Activated CD4-positive, alpha-beta T cell treated with anti-CD3 and anti-CD28 coated beads, Interleukin-2, amount 50 U/mL, for 1 hour (primary cell): ENCODE data around the gene TCF15.

Source experiments
- DNase-seq: peaks from one replicate; pipeline ENCODE4 v3.0.0-alpha.2; 2020

TCF15 gene

GRCh38 chr20:641516-641875 lies 31.4 kb upstream of the TCF15 start:
- no peak for DNase-seq

GRCh38 chr20:640674-641515 lies 30.8 kb upstream of the TCF15 start:
- no peak for DNase-seq

DNA sequence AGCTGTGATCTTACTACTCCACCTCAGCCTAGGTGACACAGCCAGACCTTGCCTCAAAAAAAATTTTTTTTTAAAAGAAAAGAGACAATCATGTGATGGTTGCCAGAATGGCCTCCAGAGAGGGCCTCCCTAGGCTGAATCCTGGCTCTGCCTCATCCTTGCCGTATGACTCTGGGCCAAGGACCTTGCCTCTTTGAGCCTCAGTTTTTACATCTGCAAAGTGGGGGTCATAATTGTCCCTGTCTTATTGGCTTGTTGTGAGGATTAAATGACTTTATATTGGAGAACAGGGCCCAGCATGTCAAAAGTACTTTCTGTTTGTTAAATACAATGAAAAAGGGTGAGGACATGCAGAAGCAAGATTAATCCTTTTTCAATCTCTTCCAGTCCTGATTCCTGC lies 28.5 kb upstream of the TCF15 start:
- DNase-seq, result no peak

- no peak for DNase-seq
These were observed 27.4 kb upstream of the TCF15 start for GRCh38 chr20:637559-637958.

GRCh38 chr20:635893-636338 lies 25.8 kb upstream of the TCF15 start:
- no peak for DNase-seq

- no peak for DNase-seq
These were observed 25.2 kb upstream of the TCF15 start for GRCh38 chr20:635028-635892.

DNA sequence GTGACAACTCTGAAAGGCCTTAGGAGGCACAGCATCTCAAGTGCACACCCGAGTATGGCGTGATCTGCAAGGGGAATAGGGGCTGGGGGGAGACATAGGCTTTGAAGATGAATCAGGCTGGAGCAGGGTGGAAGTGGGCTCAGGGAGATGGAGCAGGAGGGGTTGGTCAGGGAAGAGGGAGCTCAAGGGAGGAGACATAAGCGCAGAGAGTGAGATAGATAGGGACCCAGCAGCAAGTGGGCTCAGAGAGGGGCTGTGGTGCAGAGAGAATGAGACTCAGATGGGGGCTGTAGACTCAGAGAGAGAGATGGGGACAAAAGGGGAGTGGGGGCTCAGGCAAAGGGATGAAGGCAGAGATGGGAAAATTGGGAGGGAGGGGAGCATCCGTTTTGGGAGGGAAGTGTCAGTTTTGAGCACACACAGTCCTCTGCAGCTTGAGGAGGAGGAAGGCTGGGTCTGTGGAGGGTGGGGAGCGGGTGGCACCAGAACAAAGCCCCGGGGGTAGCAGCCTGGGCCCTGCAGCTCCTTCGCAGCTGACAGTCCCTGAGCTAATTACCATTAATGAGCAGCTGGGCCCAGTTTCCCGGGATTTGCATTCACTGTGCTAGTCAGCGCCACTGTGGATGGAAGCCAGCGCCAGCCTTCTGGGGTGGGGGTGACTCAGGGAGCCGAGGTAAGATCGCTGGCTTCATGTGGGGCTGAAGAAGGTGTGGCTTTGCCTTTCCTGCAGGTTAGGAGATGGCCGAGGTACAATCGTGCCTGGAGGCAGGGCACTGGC lies 24.2 kb upstream of the TCF15 start:
- DNase-seq, result no peak

- DNase-seq, result no peak
These were observed 21.0 kb upstream of the TCF15 start for GRCh38 chr20:631101-631500.

DNA sequence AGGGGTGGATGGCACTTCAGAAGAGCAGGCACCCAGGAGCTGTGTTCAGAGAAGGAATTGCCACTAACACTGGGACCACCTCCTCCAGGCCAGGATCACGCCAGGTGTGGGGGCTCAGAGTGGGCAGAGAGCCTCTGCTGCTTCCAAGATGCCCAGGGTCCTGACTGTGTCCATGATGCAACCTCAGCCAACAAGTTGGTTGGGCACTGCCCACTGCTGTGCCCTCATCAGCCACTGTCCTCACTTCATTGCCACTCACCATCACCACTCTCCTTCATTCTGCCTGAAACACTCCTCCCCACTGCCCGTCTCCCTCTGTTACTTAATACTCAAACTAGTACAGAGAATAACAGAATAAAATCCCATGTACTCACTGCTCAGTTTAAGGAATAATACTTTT lies 16.5 kb upstream of the TCF15 start:
- DNase-seq, result no peak

DNA sequence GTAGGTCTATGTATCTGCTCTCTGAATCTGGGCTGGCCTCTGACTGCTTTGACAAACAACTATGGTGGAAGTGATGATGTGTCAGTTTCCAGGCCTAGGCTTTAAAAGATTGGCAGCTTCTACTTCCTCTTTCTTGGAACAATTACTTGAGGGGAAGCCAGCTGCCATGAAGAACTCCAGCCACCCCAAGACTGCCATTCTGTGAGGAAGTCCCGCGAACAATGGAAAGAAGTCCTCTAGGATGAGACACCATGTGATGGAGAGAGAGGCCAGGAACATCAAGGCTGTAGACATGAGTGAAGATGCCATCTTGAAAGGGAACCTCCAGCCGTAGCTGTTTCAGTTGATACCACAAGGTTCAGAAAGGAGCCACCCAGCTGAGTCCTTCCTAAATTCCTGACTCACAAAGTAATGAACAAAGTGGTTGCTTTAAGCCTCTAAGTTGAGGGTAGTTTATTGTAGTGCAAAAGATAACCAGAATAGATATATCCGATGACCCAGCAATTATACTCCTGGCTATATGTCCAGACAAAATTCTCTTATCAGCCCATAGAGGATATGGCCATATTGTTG lies 15.3 kb upstream of the TCF15 start:
- no peak for DNase-seq

DNA sequence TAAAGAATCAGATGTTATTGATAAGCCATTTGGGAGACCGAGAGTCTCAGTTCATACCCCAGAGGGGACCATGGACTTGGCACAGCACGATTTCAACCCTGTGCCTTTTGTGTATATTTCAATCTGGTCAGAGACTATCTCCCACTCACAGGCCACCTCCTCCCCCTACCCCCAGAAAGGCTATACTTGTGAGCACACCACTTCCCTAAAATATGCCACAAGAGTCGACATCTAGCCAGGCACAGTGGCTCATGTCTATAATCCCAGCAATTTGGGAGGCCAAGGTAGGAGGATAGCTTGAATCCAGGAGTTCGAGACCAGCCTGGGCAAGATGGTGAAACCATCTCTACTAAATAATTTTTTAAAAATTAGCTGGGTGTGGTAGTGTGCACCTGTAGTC lies 13.6 kb upstream of the TCF15 start:
- no peak for DNase-seq

DNA sequence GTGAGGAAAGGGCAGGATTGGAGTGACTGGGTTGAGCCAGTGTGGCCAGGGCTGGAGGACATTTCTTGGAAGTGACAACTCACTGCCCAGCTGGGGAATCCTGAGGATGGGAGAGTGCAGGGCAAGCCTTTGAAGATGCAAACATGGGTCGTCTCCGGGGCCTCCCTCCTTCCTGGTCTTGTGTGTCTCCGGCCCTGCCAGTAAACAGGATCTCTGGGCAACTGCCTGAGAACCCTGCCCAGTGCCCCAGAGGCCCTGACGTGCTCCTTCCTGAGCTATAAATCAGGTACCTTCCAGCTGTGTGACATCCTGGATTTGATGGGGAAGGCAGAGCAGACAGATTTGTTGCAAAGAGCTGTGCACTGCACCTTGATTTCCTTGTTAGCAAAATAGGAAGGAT lies 12.9 kb upstream of the TCF15 start:
- DNase-seq, result no peak

DNA sequence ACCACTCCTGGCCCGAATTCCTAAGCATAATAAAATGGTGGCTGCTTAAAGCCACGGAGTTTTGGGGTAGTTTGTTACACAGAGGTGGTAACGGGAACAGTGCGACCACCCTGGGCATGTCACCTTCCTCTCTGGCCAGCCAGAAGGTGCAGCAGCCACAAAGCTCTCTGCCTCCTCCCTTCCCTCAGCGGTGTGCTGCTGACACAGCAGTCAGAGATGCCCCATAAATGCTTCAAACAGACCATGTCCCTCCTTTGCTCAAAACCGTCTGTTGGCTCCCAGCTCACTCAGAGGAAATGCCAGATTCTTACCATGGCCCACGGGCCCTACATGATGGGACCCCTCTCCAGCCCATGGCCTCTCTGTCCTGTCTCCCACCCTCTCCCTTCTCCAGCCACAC lies 12.1 kb upstream of the TCF15 start:
- DNase-seq, result no peak

DNA sequence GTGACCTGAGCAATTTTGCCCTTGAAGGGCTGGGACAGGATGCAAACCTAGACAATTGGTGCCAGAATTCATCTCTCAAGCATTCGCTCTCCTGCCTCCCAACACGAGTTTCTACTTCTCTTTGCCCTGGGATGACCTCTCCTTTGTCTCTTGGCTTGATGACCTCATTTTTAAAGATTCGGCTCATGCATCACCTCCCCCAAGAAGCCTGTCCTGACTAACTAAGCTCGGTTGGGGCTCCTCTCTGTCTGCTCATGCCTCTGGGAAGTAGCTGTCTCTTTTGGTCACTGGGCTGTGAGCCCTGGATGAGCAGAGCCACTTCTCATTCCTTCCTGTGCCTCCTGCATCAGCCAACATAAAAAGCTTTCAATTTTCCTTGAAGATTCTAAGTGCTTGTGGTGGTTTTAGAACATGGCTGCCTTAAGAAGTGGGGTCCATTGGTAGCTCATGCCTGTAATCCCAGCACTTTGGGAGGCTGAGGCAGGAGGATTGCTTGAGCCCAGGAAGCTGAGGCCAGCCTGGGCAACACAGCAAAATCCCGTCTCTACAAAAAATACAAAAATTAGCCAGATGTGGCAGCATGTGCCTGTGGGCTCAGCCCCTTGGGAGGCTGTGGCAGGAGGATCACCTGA lies 11.1 kb upstream of the TCF15 start:
- DNase-seq, result no peak

DNA sequence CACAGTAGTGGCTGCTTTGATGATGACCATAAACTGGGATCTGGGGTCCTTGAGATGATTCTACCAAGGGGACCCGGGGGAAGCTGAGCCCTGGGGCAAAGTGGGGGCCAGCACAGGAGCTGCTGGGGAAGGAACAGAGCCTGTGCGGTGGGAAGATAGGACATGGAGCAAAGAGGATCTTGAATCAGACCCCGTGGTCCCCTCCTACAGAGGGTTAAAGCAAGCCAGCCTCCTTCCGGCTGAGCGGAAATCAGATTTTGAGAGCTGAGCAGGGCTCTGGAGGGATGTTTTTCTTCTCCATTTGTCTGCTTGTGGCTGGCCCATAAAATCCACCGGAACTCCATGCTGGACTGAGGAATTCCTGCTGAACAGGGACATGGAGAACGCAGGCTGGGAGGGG lies 10.1 kb upstream of the TCF15 start:
- no peak for DNase-seq

DNA sequence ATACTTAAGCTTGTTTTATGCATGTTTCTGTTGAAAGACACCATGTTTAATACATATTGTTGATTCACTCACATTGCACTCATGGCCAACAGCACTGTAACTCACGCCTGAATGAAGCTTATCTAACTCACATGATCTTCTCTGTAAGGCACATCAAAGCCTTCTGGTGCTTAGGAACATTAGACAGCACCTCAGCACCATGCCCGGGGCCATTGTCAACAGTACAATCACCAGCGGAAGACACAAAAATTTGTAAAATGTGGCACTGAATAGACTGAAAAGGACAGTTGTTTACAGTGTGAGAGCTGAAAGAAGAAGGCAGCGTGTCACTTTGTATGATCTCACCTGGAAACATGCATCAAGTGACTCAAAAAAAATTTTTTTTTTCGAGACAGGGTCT lies 8.9 kb upstream of the TCF15 start:
- no peak for DNase-seq

- no peak for DNase-seq
These were observed 8.0 kb upstream of the TCF15 start for GRCh38 chr20:617934-618690.

GRCh38 chr20:615514-615913 lies 5.4 kb upstream of the TCF15 start:
- DNase-seq, result no peak

DNA sequence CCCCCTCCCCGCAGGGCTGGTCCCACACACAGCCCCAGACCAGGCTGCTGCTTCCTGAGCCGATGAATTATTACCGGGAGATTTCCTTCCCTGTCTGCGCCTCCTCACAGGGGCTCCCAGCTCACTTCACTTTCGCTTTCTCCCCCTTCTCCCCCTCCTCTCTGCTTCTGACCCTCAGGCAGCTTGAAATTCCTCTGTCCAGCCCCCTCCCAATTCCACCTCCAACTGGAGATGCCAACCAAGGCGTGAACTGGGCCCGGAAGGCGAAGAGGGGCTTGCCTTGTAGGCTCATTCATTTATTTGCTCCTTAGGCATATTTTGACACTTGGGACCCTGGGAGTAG lies 1.7 kb upstream of the TCF15 start:
- no peak for DNase-seq

- DNase-seq, result no peak
These were observed 1.1 kb upstream of the TCF15 start for GRCh38 chr20:611047-611842.

GRCh38 chr20:609371-609964 lies 641 bp downstream of the TCF15 start:
- no peak for DNase-seq
